T-cell (primary cell): ENCODE measurements around the gene SLC38A1. TPM values are rescaled to one million over a fixed set of nuclear protein-coding genes. Genes with fewer than 3 reads are reported as not detected.

Experiments used
- ATAC-seq, 4 experiments: fragments of 200-7000 bp in 3 of 4; fragments of 150-1000 bp in 1 of 4; cut with Tn5 transposase; replicated peaks in 1 of 4; 1 replicate in 3 of 4; 2 replicates in 1 of 4; pipeline ENCODE4 v1.10.0; 2021; ENCODE audit warnings: moderate library complexity in 3 of 4, mild to moderate bottlenecking in 2 of 4, moderate number of reproducible peaks in 1 of 4
- CTCF ChIA-PET, 2 donors: fragments of 300-600 bp; sonication (Branson Sonifier 250); formaldehyde crosslinking; loops; one replicate each; lab custom pipeline; 2022; ENCODE audit warnings: antibody characterized with exemption in 2 of 2; lab: Charles Lee
- POLR2A ChIA-PET, 2 donors: fragments of 300-600 bp; sonication (Branson Sonifier 250); formaldehyde crosslinking; loops; one replicate each; lab custom pipeline; 2022; ENCODE audit warnings: antibody characterized with exemption in 2 of 2; lab: Charles Lee
- DNase-seq, 35 experiments: peaks; one replicate each; pipeline versions ENCODE4 v3.0.0 to v3.0.0-alpha.2; 2013 to 2023
- H3K27ac ChIP-seq: one replicate; pipeline ENCODE4 v1.5.1; 2013; ENCODE audit warnings: low read length
- H3K27me3 ChIP-seq, 2 experiments: replicated peaks in 1 of 2; 1 replicate in 1 of 2; 2 replicates in 1 of 2; pipeline versions ENCODE4 v1.6.1 to v1.7.0; 2013; ENCODE audit warnings: low read length in 1 of 2, mixed read lengths in 1 of 2; ENCODE audit not compliant: control insufficient read depth in 2 of 2, insufficient read depth in 2 of 2; ENCODE audit errors: extremely low read depth in 1 of 2
- H3K36me3 ChIP-seq, 2 donors: 1 replicate in 1 of 2; 2 replicates in 1 of 2; pipeline versions ENCODE4 v1.6.1 to v1.7.0; 2013; ENCODE audit warnings: low read length in 1 of 2; ENCODE audit not compliant: control insufficient read depth in 2 of 2, insufficient read depth in 1 of 2; ENCODE audit errors: extremely low read depth in 1 of 2
- H3K4me1 ChIP-seq, 2 experiments: 1 replicate in 1 of 2; 2 replicates in 1 of 2; pipeline versions ENCODE4 v1.6.1 to v1.7.0; 2013; ENCODE audit warnings: low read length in 2 of 2, mixed read lengths in 1 of 2; ENCODE audit not compliant: insufficient read depth in 2 of 2, control insufficient read depth in 1 of 2; ENCODE audit errors: extremely low read depth in 1 of 2
- H3K4me3 ChIP-seq, 2 donors: 1 replicate in 1 of 2; 2 replicates in 1 of 2; pipeline versions ENCODE4 v1.5.1 to v1.7.0; 2013; ENCODE audit warnings: mild to moderate bottlenecking in 2 of 2, low read length in 1 of 2, moderate library complexity in 1 of 2; ENCODE audit not compliant: control insufficient read depth in 1 of 2; ENCODE audit errors: extremely low read depth in 1 of 2
- H3K9me3 ChIP-seq: 2 replicates; pipeline ENCODE4 v1.7.0; 2013
- H3K27ac Mint-ChIP-seq, 2 donors: one replicate each; pipeline ENCODE4 v1.8.0; 2020 to 2021; ENCODE audit warnings: mild to moderate bottlenecking in 2 of 2, mixed read lengths in 2 of 2
- H3K27me3 Mint-ChIP-seq, 2 donors: one replicate each; pipeline ENCODE4 v1.8.0; 2021 to 2022; ENCODE audit warnings: mixed read lengths in 2 of 2
- H3K36me3 Mint-ChIP-seq: one replicate; pipeline ENCODE4 v1.8.0; 2021; ENCODE audit warnings: mixed read lengths
- H3K4me1 Mint-ChIP-seq, 3 donors: one replicate each; pipeline ENCODE4 v1.8.0; 2020 to 2022; ENCODE audit warnings: mixed read lengths in 3 of 3, mild to moderate bottlenecking in 1 of 3
- H3K4me3 Mint-ChIP-seq, 3 donors: one replicate each; pipeline ENCODE4 v1.8.0; 2020 to 2022; ENCODE audit warnings: mild to moderate bottlenecking in 3 of 3, mixed read lengths in 3 of 3, moderate library complexity in 3 of 3
- H3K9me3 Mint-ChIP-seq, 3 donors: one replicate each; pipeline ENCODE4 v1.8.0; 2020 to 2022; ENCODE audit warnings: mixed read lengths in 3 of 3
- WGBS: methylation state at CpG from one replicate; pipeline ENCODE4 v1.1.5; 2013; ENCODE audit warnings: missing lambda C conversion rate; ENCODE audit not compliant: insufficient coverage; 5-methylcytosine and 5-hydroxymethylcytosine counted together
- total RNA-seq, 35 experiments: library from RNA in 6 of 35; stranded (reverse) in 6 of 35; fragments of 120-200 nt in 1 of 35; gene quantifications; one replicate each; pipeline versions ENCODE4 v1.2.1 to v1.2.4 and lab custom pipeline; 2013 to 2026

Gene SLC38A1
- total RNA-seq, 5 donors from 2014 or later (not counting 1 experiment from before 2014, with no cell fraction given) = 273 to 321 (median 286) TPM

GRCh38 chr12:46219877-46220655 lies 48.8 kb downstream of the SLC38A1 start:
- Mint-ChIP-seq H3K27me3 (no peaks in the 10 kb centered on the region), H3K27ac (peak overlapping the region; percentile 98 to 99), H3K9me3 (no peaks in the 10 kb centered on the region), H3K36me3 (peaks cover 64% of the 10 kb centered on the region), H3K4me1 (peaks cover 95 to 100% (median 97%) of the 10 kb centered on the region in 3 donors), H3K4me3 (peak overlapping the region; percentile 61 to 79 (median 78))
- DNase-seq (peak in 34 of 35 experiments; percentile 38 to 77 (median 62)), ATAC-seq (peak; percentile 45 to 64 (median 62))
- no peaks in the 10 kb centered on the region for H3K27me3 ChIP-seq
- ChIA-PET CTCF (interaction anchor here in 1 of 2 donors (0.6 to 1.2 kb wide), 3 partner anchors 37 to 1593 kb away, joined by 3 read pairs; no protein-coding TSS in a partner anchor), POLR2A (interaction anchor here (0.6 to 1.1 kb wide), 5 partner anchors 17 to 50 kb away, joined by 3 to 4 read pairs (median 3); partner anchors contain the start of gene SLC38A1 (in 1 of the 2))
- peak overlapping the region; percentile 97 for H3K27ac ChIP-seq
- no peak overlapping the region for H3K4me3 ChIP-seq
- WGBS = 47% methylated on average over 7 of the region's 10 CpGs
- peaks cover 0 to 18% of the 10 kb centered on the region in 2 donors for H3K36me3 ChIP-seq
- no peaks in the 10 kb centered on the region for H3K9me3 ChIP-seq
- peaks cover 70 to 87% of the 10 kb centered on the region in 2 experiments for H3K4me1 ChIP-seq

DNA sequence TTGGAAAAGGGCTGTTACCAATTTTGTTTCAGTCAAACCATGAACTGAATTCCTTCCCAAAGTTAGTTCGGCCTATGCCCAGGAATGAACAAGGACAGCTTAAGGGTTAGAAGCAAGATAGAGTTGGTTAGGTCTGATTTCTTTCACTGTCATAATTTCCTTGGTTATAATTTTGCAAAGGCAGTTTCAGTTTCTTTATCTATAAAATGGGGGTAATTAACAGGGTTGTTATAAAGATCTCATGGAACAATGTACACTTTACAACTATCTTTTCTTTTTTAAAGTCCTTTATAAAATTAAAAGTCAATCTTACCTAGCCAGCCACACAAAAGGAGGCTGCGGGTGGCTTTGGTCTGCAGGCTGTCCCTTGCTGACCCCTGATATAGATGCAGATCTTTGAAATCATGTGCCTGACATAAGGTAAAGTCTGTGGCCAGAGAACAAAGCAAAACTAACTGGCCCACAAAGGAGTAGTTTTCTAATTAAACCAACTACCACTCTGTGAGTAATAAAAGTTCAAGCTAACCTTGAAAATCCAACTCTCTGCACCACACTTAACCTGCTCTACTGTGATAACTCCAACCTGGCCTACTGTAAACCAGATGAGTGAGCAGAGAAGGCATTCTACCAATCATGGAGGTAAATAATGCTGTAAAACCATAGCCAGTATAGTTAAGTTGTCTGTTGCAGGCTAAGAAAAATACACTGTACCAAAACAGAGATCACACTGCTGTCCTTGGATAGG lies 49.5 kb downstream of the SLC38A1 start:
- ChIA-PET CTCF (interaction anchor here in 1 of 2 donors (0.6 to 1.2 kb wide), 4 partner anchors 28 to 1594 kb away, joined by 3 read pairs; no protein-coding TSS in a partner anchor), POLR2A (interaction anchor here (0.5 to 1.1 kb wide), 4 partner anchors 18 to 49 kb away, joined by 3 to 4 read pairs (median 3); partner anchors contain the start of gene SLC38A1 (in 1 of the 2))
- Mint-ChIP-seq H3K27ac (peak overlapping the region; percentile 98 to 99), H3K4me3 (peak overlapping the region; percentile 61 to 79 (median 78)), H3K4me1 (peaks cover 95 to 100% (median 96%) of the 10 kb centered on the region in 3 donors), H3K27me3 (no peaks in the 10 kb centered on the region), H3K36me3 (peaks cover 57% of the 10 kb centered on the region), H3K9me3 (no peaks in the 10 kb centered on the region)
- H3K9me3 ChIP-seq = no peaks in the 10 kb centered on the region
- ATAC-seq (peak in 2 of 4 experiments; percentile 1 to 3), DNase-seq (peak in 1 of 35 experiments; percentile 28)
- peaks cover 74 to 92% of the 10 kb centered on the region in 2 experiments for H3K4me1 ChIP-seq
- 40% methylated on average over 1 of the region's 2 CpGs for WGBS
- no peaks in the 10 kb centered on the region for H3K27me3 ChIP-seq
- peak overlapping the region; percentile 97 for H3K27ac ChIP-seq
- H3K4me3 ChIP-seq = peak overlapping the region; percentile 0 to 25
- H3K36me3 ChIP-seq = peaks cover 0 to 13% of the 10 kb centered on the region in 2 donors

- DNase-seq = peak in 2 of 35 experiments; percentile 13 to 38
- ChIA-PET POLR2A (interaction anchor here (0.6 to 4.3 kb wide), 12 partner anchors 14 to 1173 kb away, joined by 3 to 61 read pairs (median 3); partner anchors contain the start of gene SLC38A1 (in 1 of the 2)), CTCF (interaction anchor here in 1 of 2 donors (0.5 to 1.3 kb wide), 5 partner anchors 8 to 94 kb away, joined by 3 to 5 read pairs (median 3); no protein-coding TSS in a partner anchor)
- Histone ChIP-seq H3K4me1 (peaks cover 71 to 95% of the 10 kb centered on the region in 2 experiments), H3K36me3 (peaks cover 0 to 9% of the 10 kb centered on the region in 2 donors), H3K27me3 (no peaks in the 10 kb centered on the region), H3K9me3 (no peaks in the 10 kb centered on the region), H3K4me3 (peak overlapping the region; percentile 25 to 28), H3K27ac (peak overlapping the region; percentile 97)
- Mint-ChIP-seq H3K4me1 (peaks cover 95 to 99% (median 97%) of the 10 kb centered on the region in 3 donors), H3K36me3 (peaks cover 54% of the 10 kb centered on the region), H3K27me3 (no peaks in the 10 kb centered on the region), H3K9me3 (no peaks in the 10 kb centered on the region), H3K4me3 (peak overlapping the region; percentile 61 to 79 (median 78)), H3K27ac (peak overlapping the region; percentile 98 to 99)
- ATAC-seq = no peak
- 12% methylated on average over 4 of the region's 10 CpGs for WGBS
These were observed 50.3 kb downstream of the SLC38A1 start for GRCh38 chr12:46218322-46219095.

- Mint-ChIP-seq H3K9me3 (no peaks in the 10 kb centered on the region), H3K27me3 (no peaks in the 10 kb centered on the region), H3K4me3 (peak overlapping the region; percentile 61 to 79 (median 78)), H3K36me3 (peaks cover 54% of the 10 kb centered on the region), H3K4me1 (peaks cover 95 to 99% (median 97%) of the 10 kb centered on the region in 3 donors), H3K27ac (peak overlapping the region; percentile 98 to 99)
- peak; percentile 35 to 56 (median 46) for ATAC-seq
- no peaks in the 10 kb centered on the region for H3K27me3 ChIP-seq
- peak overlapping the region; percentile 25 to 28 for H3K4me3 ChIP-seq
- H3K9me3 ChIP-seq = no peaks in the 10 kb centered on the region
- 0% methylated on average over 1 of the region's 6 CpGs for WGBS
- peaks cover 71 to 95% of the 10 kb centered on the region in 2 experiments for H3K4me1 ChIP-seq
- H3K36me3 ChIP-seq = peaks cover 0 to 9% of the 10 kb centered on the region in 2 donors
- DNase-seq = peak in 32 of 35 experiments; percentile 19 to 83 (median 58)
- peak overlapping the region; percentile 97 for H3K27ac ChIP-seq
- ChIA-PET CTCF (interaction anchor here (0.5 to 1.3 kb wide), 7 partner anchors 8 to 93 kb away, joined by 3 to 5 read pairs (median 3); partner anchors contain the start of gene SLC38A1 (in 1 of the 2)), POLR2A (interaction anchor here (0.6 to 4.3 kb wide), 17 partner anchors 12 to 1174 kb away, joined by 3 to 61 read pairs (median 3); partner anchors contain the start of gene SLC38A1 (in 1 of the 2))
These were observed 51.1 kb downstream of the SLC38A1 start for GRCh38 chr12:46217541-46218321.
